Gastroesophageal sphincter (tissue), 4 donors: ENCODE results near the gene SYNDIG1. TPM values are rescaled to one million over a fixed set of nuclear protein-coding genes. Genes with fewer than 3 reads are reported as not detected.

Experiments used
- ATAC-seq: fragments of 150-250 bp; one replicate; pipeline ENCODE4 v1.9.1; 2016; ENCODE audit warnings: mild to moderate bottlenecking, moderate library complexity
- H3K27ac ChIP-seq, 4 donors: fragments of 200-600 bp; sonication (generic) in 3 of 4; 1 replicate in 3 of 4; 2 replicates in 1 of 4; pipeline ENCODE4 v1.5.1; 2016 to 2019
- H3K27me3 ChIP-seq: fragments of 200-600 bp; sonication (generic); one replicate; pipeline ENCODE4 v1.5.1; 2019
- H3K36me3 ChIP-seq, 2 donors: fragments of 200-600 bp; sonication (generic); one replicate each; pipeline ENCODE4 v1.5.1; 2019; ENCODE audit warnings: control low read depth in 1 of 2
- H3K4me1 ChIP-seq, 3 donors: fragments of 200-600 bp; sonication (generic); 1 replicate in 2 of 3; 2 replicates in 1 of 3; pipeline ENCODE4 v1.5.1; 2016 to 2019; ENCODE audit warnings: control low read depth in 2 of 3
- H3K4me3 ChIP-seq, 2 donors: fragments of 200-600 bp; sonication (generic); one replicate each; pipeline ENCODE4 v1.5.1; 2019; ENCODE audit warnings: mild to moderate bottlenecking in 1 of 2, moderate library complexity in 1 of 2
- H3K9me3 ChIP-seq, 3 donors: fragments of 200-600 bp; sonication (generic); one replicate each; pipeline ENCODE4 v1.5.1; 2017 to 2019; ENCODE audit warnings: control low read depth in 2 of 3
- CTCF ChIP-seq, 4 experiments: fragments of 200-600 bp in 2 of 4; fragments of 450-650 bp in 2 of 4; sonication (generic) in 1 of 4; IDR thresholded peaks; one replicate each; pipeline ENCODE4 v1.5.1; 2017 to 2019; ENCODE audit warnings: antibody characterized with exemption in 4 of 4, mild to moderate bottlenecking in 2 of 4, moderate library complexity in 2 of 4
- EP300 ChIP-seq: sonication (generic); formaldehyde crosslinking; IDR thresholded peaks from one replicate; pipeline ENCODE4 v1.6.1; 2017; ENCODE audit warnings: antibody characterized with exemption, mild to moderate bottlenecking
- POLR2A ChIP-seq, 2 donors: fragments of 450-650 bp; IDR thresholded peaks; one replicate each; pipeline ENCODE4 v1.6.1; 2017; ENCODE audit warnings: antibody characterized with exemption in 2 of 2, mild to moderate bottlenecking in 2 of 2, moderate library complexity in 1 of 2
- POLR2AphosphoS5 ChIP-seq: sonication (generic); formaldehyde crosslinking; IDR thresholded peaks from one replicate; pipeline ENCODE4 v1.6.1; 2017; ENCODE audit warnings: antibody characterized with exemption
- WGBS, 2 donors: methylation state at CpG; one replicate each; pipeline ENCODE4 v1.1.5; 2018; ENCODE audit warnings: low coverage in 1 of 2; 5-methylcytosine and 5-hydroxymethylcytosine counted together
- total RNA-seq, 4 donors: library from RNA; depleted of rRNA; stranded (reverse); fragments of >200 nt; gene quantifications; one replicate each; pipeline ENCODE4 v1.1.0, GENCODE V29; 2016

Gene SYNDIG1
- total RNA-seq, 4 donors from 2014 or later = 0.15 to 0.40 (median 0.16) TPM; not detected in 1

DNA sequence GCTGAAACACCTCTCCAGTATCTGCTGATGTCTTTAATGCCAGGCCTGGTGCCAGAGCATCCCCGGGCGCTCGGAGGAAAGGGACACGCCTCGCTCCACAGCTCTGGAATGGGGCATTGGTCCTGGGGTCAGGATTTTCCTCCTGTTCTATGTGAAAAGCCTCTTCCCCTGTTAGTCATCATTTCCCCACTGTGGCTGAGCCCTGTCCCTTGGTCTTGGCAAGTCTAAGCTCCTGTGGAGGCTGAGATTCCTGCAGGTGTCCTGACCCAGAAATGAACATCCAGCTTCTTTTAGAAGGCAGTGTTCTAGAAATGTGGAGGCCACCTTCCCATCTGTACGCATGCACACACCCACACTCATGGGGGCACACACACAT, 19.4 kb downstream of the SYNDIG1 start:
- H3K27ac ChIP-seq = no peak overlapping the region
- ATAC-seq = no peak
- 60% methylated on average over 2 of the region's 6 CpGs; no CpG with 5 or more reads in 1 of the 2 donors for WGBS, 2 donors
- peaks cover 12% of the 10 kb centered on the region for H3K27me3 ChIP-seq
- TF ChIP-seq POLR2AphosphoS5 (no peak), POLR2A (IDR thresholded peaks at IDR 0.05) (no peak), CTCF (IDR thresholded peaks at IDR 0.05) (no peak), EP300 (no peak)
- no peaks in the 10 kb centered on the region for H3K4me1 ChIP-seq
- H3K36me3 ChIP-seq = no peaks in the 10 kb centered on the region
- no peaks in the 10 kb centered on the region for H3K9me3 ChIP-seq
- H3K4me3 ChIP-seq = no peak overlapping the region

- peaks cover 10% of the 10 kb centered on the region for H3K27me3 ChIP-seq
- no peaks in the 10 kb centered on the region for H3K36me3 ChIP-seq
- ATAC-seq = no peak
- no peak for TF ChIP-seq EP300
- TF ChIP-seq POLR2A (IDR thresholded peaks at IDR 0.05) = no peak
- no peak for TF ChIP-seq CTCF (IDR thresholded peaks at IDR 0.05)
- TF ChIP-seq POLR2AphosphoS5 = no peak
- no peak overlapping the region for H3K4me3 ChIP-seq
- no peak overlapping the region for H3K27ac ChIP-seq
- WGBS, 2 donors = 88 to 100% methylated on average over 3 to 4 of the region's 5 CpGs
- H3K4me1 ChIP-seq = no peaks in the 10 kb centered on the region
- no peaks in the 10 kb centered on the region for H3K9me3 ChIP-seq
Measured at GRCh38 chr20:24489193-24489592, 19.8 kb downstream of the SYNDIG1 start.

- ATAC-seq = no peak
- Histone ChIP-seq H3K4me1 (no peaks in the 10 kb centered on the region), H3K27ac (no peak overlapping the region), H3K27me3 (peaks cover 10% of the 10 kb centered on the region), H3K4me3 (no peak overlapping the region), H3K9me3 (no peaks in the 10 kb centered on the region), H3K36me3 (no peaks in the 10 kb centered on the region)
- TF ChIP-seq CTCF (IDR thresholded peaks at IDR 0.05) = no peak
- no peak for TF ChIP-seq EP300
- TF ChIP-seq POLR2AphosphoS5 = no peak
- TF ChIP-seq POLR2A (IDR thresholded peaks at IDR 0.05) = no peak
- 74 to 80% methylated on average over 5 to 7 of the region's 9 CpGs for WGBS, 2 donors
Measured at GRCh38 chr20:24489631-24490260, 20.3 kb downstream of the SYNDIG1 start.

GRCh38 chr20:24490598-24490997, 21.2 kb downstream of the SYNDIG1 start:
- WGBS, 2 donors = 80% methylated on average over 3 of the region's 8 CpGs; no CpG with 5 or more reads in 1 of the 2 donors
- H3K9me3 ChIP-seq = no peaks in the 10 kb centered on the region
- no peak for ATAC-seq
- TF ChIP-seq EP300 (no peak), POLR2AphosphoS5 (no peak), POLR2A (IDR thresholded peaks at IDR 0.05) (no peak), CTCF (IDR thresholded peaks at IDR 0.05) (no peak)
- no peaks in the 10 kb centered on the region for H3K4me1 ChIP-seq
- H3K4me3 ChIP-seq = no peak overlapping the region
- H3K27ac ChIP-seq = no peak overlapping the region
- H3K36me3 ChIP-seq = no peaks in the 10 kb centered on the region
- H3K27me3 ChIP-seq = peaks cover 10% of the 10 kb centered on the region

GRCh38 chr20:24491041-24491756, 21.8 kb downstream of the SYNDIG1 start:
- Histone ChIP-seq H3K36me3 (no peaks in the 10 kb centered on the region), H3K27me3 (peaks cover 10% of the 10 kb centered on the region), H3K27ac (no peak overlapping the region), H3K4me3 (no peak overlapping the region), H3K9me3 (no peaks in the 10 kb centered on the region), H3K4me1 (no peaks in the 10 kb centered on the region)
- TF ChIP-seq POLR2A (IDR thresholded peaks at IDR 0.05) (no peak), POLR2AphosphoS5 (no peak), CTCF (IDR thresholded peaks at IDR 0.05) (no peak), EP300 (no peak)
- no peak for ATAC-seq
- WGBS, 2 donors = 69 to 78% methylated on average over 7 to 8 of the region's 14 CpGs
